ENCODE results near the gene SMPD3. TPM values are rescaled to one million over a fixed set of nuclear protein-coding genes. Genes with fewer than 3 reads are reported as not detected.

Gene SMPD3
- total and polyA plus RNA-seq, 9 of the 15 experiments (the other 6 are each of a cell fraction or from before 2014, with no cell fraction given): 0.03 to 1.2 (median 0.18) TPM

- TF ChIP-seq LCOR (CRISPR knock-in tag; IDR thresholded peaks at IDR 0.05): peak; percentile 91
- no peak for TF ChIP-seq ZNF518B (CRISPR knock-in tag; IDR thresholded peaks at IDR 0.05)
- TF ChIP-seq DNMT1 (IDR thresholded peaks at IDR 0.05): no peak
- TF ChIP-seq HSF4 (CRISPR knock-in tag; IDR thresholded peaks at IDR 0.05; ENCODE audit: borderline replicate concordance): no peak
- no peak for TF ChIP-seq ZNF384 (IDR thresholded peaks at IDR 0.05; ENCODE audit: low read depth, low read length)
- TF ChIP-seq CCNT2 (IDR thresholded peaks at IDR 0.05; ENCODE audit: borderline replicate concordance, extremely low read depth, insufficient read length, low read depth, low read length): peak; percentile 55
- no peak for TF ChIP-seq PHTF2 (CRISPR knock-in tag; IDR thresholded peaks at IDR 0.05)
- TF ChIP-seq DIDO1 (tag; IDR thresholded peaks at IDR 0.05; ENCODE audit: low read depth): peak; percentile 81
- no peak for TF ChIP-seq NFXL1 (CRISPR knock-in tag; IDR thresholded peaks at IDR 0.05)
- TF ChIP-seq RFX7 (CRISPR knock-in tag; IDR thresholded peaks at IDR 0.05): no peak
- TF ChIP-seq ZNF592 (IDR thresholded peaks at IDR 0.05): peak; percentile 85
These were observed 137.4 kb downstream of the SMPD3 start, which contains the start of the genes PRMT7 and SLC7A6OS (continued) for GRCh38 chr16:68310774-68311511.
